Endothelial cell of umbilical vein (primary cell): ENCODE measurements around the gene GAB2. TPM values are rescaled to one million over a fixed set of nuclear protein-coding genes. Genes with fewer than 3 reads are reported as not detected.

ENCODE experiments used
- BruUV-seq: library from RNA; stranded (reverse); fragments of 400-500 nt; replicated peaks from 2 replicates; lab custom pipeline; 2021; lab: Mats Ljungman, UMichigan
- CTCF ChIA-PET: fragments of 300-600, 350-600 bp; sonication (Branson Sonifier 250); formaldehyde crosslinking; loops from one replicate; lab custom pipeline; 2021; ENCODE audit warnings: antibody characterized with exemption, inconsistent platforms; lab: Charles Lee
- POLR2A ChIA-PET: fragments of 300-600, 350-600 bp; sonication (Branson Sonifier 250); formaldehyde crosslinking; loops from one replicate; lab custom pipeline; 2021; ENCODE audit warnings: antibody characterized with exemption, inconsistent platforms; lab: Charles Lee
- DNase-seq: peaks from one replicate; pipeline ENCODE4 v3.0.0-alpha.2; 2011; ENCODE audit warnings: low read depth, low spot score
- FAIRE-seq: peaks from 2 replicates; lab custom pipeline; 2011; peaks lifted over from hg19 to GRCh38; lab: Jason Lieb, UNC
- H2AFZ ChIP-seq: 2 replicates; pipeline ENCODE4 v1.6.0; 2012; ENCODE audit warnings: low read depth, low read length, control low read depth, inconsistent platforms
- H3K27ac ChIP-seq: 2 replicates; pipeline ENCODE4 v1.5.1; 2011; ENCODE audit warnings: low read depth, mild to moderate bottlenecking, control low read depth, low read length, moderate library complexity; ENCODE audit not compliant: insufficient read depth
- H3K27me3 ChIP-seq, 2 experiments: 2 replicates each; pipeline versions ENCODE4 v1.6.0 to v1.6.1; 2011; ENCODE audit warnings: low read length in 2 of 2, mixed read lengths in 1 of 2; ENCODE audit not compliant: control insufficient read depth in 2 of 2, insufficient read depth in 2 of 2
- H3K36me3 ChIP-seq, 2 experiments: 2 replicates in 1 of 2; 3 replicates in 1 of 2; pipeline ENCODE4 v1.5.1; 2011; ENCODE audit warnings: low read length in 2 of 2, mild to moderate bottlenecking in 1 of 2, moderate library complexity in 1 of 2; ENCODE audit not compliant: control insufficient read depth in 2 of 2, insufficient read depth in 2 of 2; ENCODE audit errors: extremely low read depth in 1 of 2
- H3K4me1 ChIP-seq: 3 replicates; pipeline ENCODE4 v1.5.1; 2011; ENCODE audit warnings: mild to moderate bottlenecking, low read length; ENCODE audit not compliant: control insufficient read depth, insufficient read depth; ENCODE audit errors: extremely low read depth
- H3K4me2 ChIP-seq: 2 replicates; pipeline ENCODE4 v1.6.1; 2011; ENCODE audit warnings: low read length, control low read depth, mixed read lengths; ENCODE audit not compliant: insufficient read depth
- H3K4me3 ChIP-seq, 3 experiments: fragments of 200-600 bp in 1 of 3; sonication (generic), shearing (Covaris generic) in 1 of 3; replicated peaks in 1 of 3; 2 replicates each; pipeline ENCODE4 v1.5.1; 2011 to 2016; ENCODE audit warnings: control low read depth in 3 of 3, low read length in 3 of 3, mild to moderate bottlenecking in 2 of 3, inconsistent platforms in 1 of 3, low read depth in 1 of 3, moderate library complexity in 1 of 3; ENCODE audit not compliant: insufficient read depth in 1 of 3
- H3K79me2 ChIP-seq: 2 replicates; pipeline ENCODE4 v1.6.0; 2012; ENCODE audit warnings: low read length, inconsistent platforms; ENCODE audit not compliant: control insufficient read depth, insufficient read depth
- H3K9ac ChIP-seq: replicated peaks from 2 replicates; pipeline ENCODE3; 2011; ENCODE audit warnings: low read length, control low read depth; ENCODE audit not compliant: insufficient read depth; ENCODE audit errors: extremely low read depth
- H3K9me1 ChIP-seq: replicated peaks from 3 replicates; pipeline ENCODE4 v1.6.0; 2011; ENCODE audit warnings: mild to moderate bottlenecking, low read length; ENCODE audit not compliant: control insufficient read depth, insufficient read depth; ENCODE audit errors: extremely low read depth
- H3K9me3 ChIP-seq: replicated peaks from 2 replicates; pipeline ENCODE4 v1.5.1; 2012; ENCODE audit warnings: low read length, inconsistent platforms; ENCODE audit not compliant: control insufficient read depth, insufficient read depth
- H4K20me1 ChIP-seq: replicated peaks from 2 replicates; pipeline ENCODE3; 2011; ENCODE audit warnings: mild to moderate bottlenecking, low read length; ENCODE audit not compliant: control insufficient read depth, insufficient read depth; ENCODE audit errors: extremely low read depth
- CTCF ChIP-seq, 2 donors: IDR thresholded peaks; 1 replicate in 1 of 2; 2 replicates in 1 of 2; pipeline ENCODE4 v1.5.1; 2011; ENCODE audit warnings: low read length in 2 of 2, mild to moderate bottlenecking in 2 of 2, moderate library complexity in 2 of 2, control low read depth in 1 of 2, inconsistent platforms in 1 of 2, low read depth in 1 of 2; ENCODE audit not compliant: insufficient read depth in 1 of 2; ENCODE audit errors: extremely low read depth in 1 of 2
- EZH2 ChIP-seq: IDR thresholded peaks from 2 replicates; pipeline ENCODE4 v1.6.1; 2012; ENCODE audit warnings: borderline replicate concordance, low read depth, mild to moderate bottlenecking, moderate library complexity, low read length, inconsistent platforms; ENCODE audit not compliant: severe bottlenecking
- FOS ChIP-seq: IDR thresholded peaks from 2 replicates; pipeline ENCODE4 v1.6.1; 2011; ENCODE audit warnings: mild to moderate bottlenecking, low read length, moderate library complexity, borderline replicate concordance; ENCODE audit not compliant: insufficient read depth
- JUN ChIP-seq: IDR thresholded peaks from 2 replicates; pipeline ENCODE4 v1.6.1; 2011; ENCODE audit warnings: borderline replicate concordance, low read depth; ENCODE audit not compliant: insufficient read length, insufficient read depth
- MAX ChIP-seq: IDR thresholded peaks from 2 replicates; pipeline ENCODE4 v1.6.1; 2011; ENCODE audit not compliant: insufficient read depth, insufficient read length
- MYC ChIP-seq: IDR thresholded peaks from one replicate; pipeline ENCODE4 v1.6.1; 2011; ENCODE audit warnings: mild to moderate bottlenecking, low read depth, low read length
- POLR2A ChIP-seq: IDR thresholded peaks from 2 replicates; pipeline ENCODE4 v1.6.1; 2012; ENCODE audit warnings: low read depth, mild to moderate bottlenecking, control low read depth, low read length
- POLR2AphosphoS5 ChIP-seq: IDR thresholded peaks from 2 replicates; pipeline ENCODE4 v1.6.1; 2012; ENCODE audit warnings: low read depth, mild to moderate bottlenecking, control low read depth, low read length, moderate library complexity; ENCODE audit not compliant: insufficient read depth
- dilution Hi-C: fragments of 300-500 bp; cut with MboI; formaldehyde crosslinking; loops from one replicate; pipeline ENCODE4 v1.15.0; 2019; ENCODE audit warnings: low sequenced_read_pairs; ENCODE audit not compliant: extremely low pct_ligation_motif_present
- intact Hi-C: fragments of 100-400 bp; cut with micrococcal nuclease; formaldehyde crosslinking; loops from one replicate; pipeline ENCODE4 v1.10.0; 2022
- polyA plus RNA-seq, 4 experiments: library from polyadenylated mRNA; depleted of rRNA in 3 of 4; stranded (reverse) in 3 of 4; unstranded in 1 of 4; fragments of >200 nt; gene quantifications; 2 replicates each; pipeline versions ENCODE4 v1.2.1 to v1.2.3, GENCODE V29; 2011 to 2012; ENCODE audit warnings: missing spikeins in 1 of 4
- total RNA-seq: library from RNA; stranded (reverse); gene quantifications from 2 replicates; pipeline ENCODE4 v1.2.3, GENCODE V29; 2021

GAB2 gene
- total and polyA plus RNA-seq, 2 donors (not counting 3 experiments of a cell fraction or from before 2014, with no cell fraction given) = 19.6 to 39.6 TPM

DNA sequence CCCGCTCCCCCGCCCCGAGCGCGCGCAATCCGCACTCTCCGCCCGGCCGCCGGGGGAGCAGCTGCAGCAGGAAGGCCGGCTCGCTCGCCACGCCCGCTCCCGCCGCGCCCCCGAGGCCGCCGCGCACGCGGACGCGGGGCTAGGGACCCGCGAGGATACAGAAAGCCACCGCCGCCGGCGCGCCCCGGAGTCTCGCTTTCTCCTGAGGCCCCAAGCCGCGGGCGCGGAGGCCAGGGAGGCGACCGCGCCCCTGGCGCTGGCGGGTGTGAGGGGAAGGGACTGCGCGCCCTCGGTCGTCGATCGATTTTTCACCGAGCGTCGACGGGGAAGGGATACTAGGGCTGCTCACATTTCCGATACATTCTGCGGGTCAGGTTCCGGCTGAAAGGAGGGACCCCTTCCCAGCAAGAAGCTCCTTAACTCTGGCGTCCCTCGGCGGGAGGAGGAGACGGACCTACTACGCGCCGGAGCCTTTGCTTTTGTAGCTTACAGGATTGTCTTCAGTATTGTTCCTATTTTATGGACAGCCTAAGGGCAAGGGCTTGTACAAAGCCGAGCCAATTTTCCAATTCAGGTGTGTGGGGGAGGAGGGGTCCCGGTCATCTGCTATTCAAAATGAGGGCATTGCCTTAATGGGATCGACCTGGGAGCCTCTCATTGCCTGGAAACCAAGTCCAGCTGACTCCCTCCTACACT is 416 bp upstream of the GAB2 start:
- Histone ChIP-seq H2AFZ (peak overlapping the region; percentile 4), H3K9me3 (no peaks in the 10 kb centered on the region), H4K20me1 (no peaks in the 10 kb centered on the region), H3K4me3 (peak overlapping the region; percentile 32 to 91 (median 42)), H3K27me3 (no peaks in the 10 kb centered on the region), H3K36me3 (no peaks in the 10 kb centered on the region), H3K4me1 (peaks cover 46% of the 10 kb centered on the region), H3K4me2 (peak overlapping the region; percentile 80), H3K9me1 (no peaks in the 10 kb centered on the region), H3K9ac (peak overlapping the region; percentile 70), H3K79me2 (peaks cover 25% of the 10 kb centered on the region), H3K27ac (peak overlapping the region; percentile 83)
- POLR2A ChIA-PET = interaction anchor here (0.8 to 1.0 kb wide), 3 partner anchors 146 to 229 kb away, joined by 3 read pairs; partner anchors contain the start of genes KCTD21 and USP35
- intact Hi-C loops (loop anchor here (2.0 to 5.0 kb wide), 5 partner anchors 66 to 596 kb away; partner anchors contain the start of genes AAMDC, ALG8, KCTD21 and NDUFC2), dilution Hi-C loops (no loop called here)
- FAIRE-seq = peak; percentile 59
- CTCF ChIA-PET = interaction anchor here (1.0 to 8.8 kb wide), 9 partner anchors 12 to 268 kb away, joined by 3 to 190 read pairs (median 4); no protein-coding TSS in a partner anchor
- TF ChIP-seq POLR2A (peak; percentile 81), CTCF (IDR thresholded peaks at IDR 0.05; ENCODE audit: extremely low read depth in 1 of 2, insufficient read depth in 1 of 2, low read depth in 1 of 2, low read length in 2 of 2) (no peak), POLR2AphosphoS5 (peak; percentile 83), MAX (no peak), MYC (no peak), JUN (no peak), FOS (no peak), EZH2 (no peak)
- BruUV-seq = TSS peak; percentile 48
- peak; percentile 73 for DNase-seq
